ENCODE measurements around the gene IFT52.

- TF ChIP-seq FOXM1 (IDR thresholded peaks at IDR 0.05; ENCODE audit: borderline replicate concordance, low read depth): no peak
- peak; percentile 18; the same call in 1 of the 2 replicates for TF ChIP-seq ZBTB7A (IDR thresholded peaks at IDR 0.05; ENCODE audit: low read depth)
- TF ChIP-seq EP300 (IDR thresholded peaks at IDR 0.05; ENCODE audit: borderline replicate concordance): no peak
- TF ChIP-seq TCF12 (IDR thresholded peaks at IDR 0.05; ENCODE audit: low read depth): no peak
- TF ChIP-seq REST (IDR thresholded peaks at IDR 0.05; ENCODE audit: low read depth): no peak
- TF ChIP-seq CEBPB (IDR thresholded peaks at IDR 0.05): no peak
- no peak for TF ChIP-seq YY1 (IDR thresholded peaks at IDR 0.05; ENCODE audit: low read depth)
- TF ChIP-seq MAX (IDR thresholded peaks at IDR 0.05): peak; percentile 94
Observed at GRCh38 chr20:43666376-43667328, 75.9 kb downstream of the IFT52 start, which contains the start of gene MYBL2.
